Bronchial epithelial cell (primary cell): ENCODE results near the gene THUMPD3. TPM values are rescaled to one million over a fixed set of nuclear protein-coding genes. Genes with fewer than 3 reads are reported as not detected.
A peak's percentile ranks its signal among the peaks of the same experiment; 100 is the strongest.

Experiments used
- DNase-seq: peaks from one replicate; pipeline ENCODE4 v3.0.0-alpha.2; 2010; ENCODE audit warnings: low read depth
- FAIRE-seq: peaks from 2 replicates; lab custom pipeline; 2011; peaks lifted over from hg19 to GRCh38; lab: Jason Lieb, UNC
- H3K27me3 ChIP-seq: 2 replicates; pipeline ENCODE4 v1.5.1; 2011; ENCODE audit warnings: low read length; ENCODE audit not compliant: control insufficient read depth, insufficient read depth
- H3K36me3 ChIP-seq: 2 replicates; pipeline ENCODE4 v1.5.1; 2011; ENCODE audit warnings: low read length; ENCODE audit not compliant: control insufficient read depth, insufficient read depth
- H3K4me3 ChIP-seq: 2 replicates; pipeline ENCODE4 v1.5.1; 2011; ENCODE audit warnings: mild to moderate bottlenecking, low read depth, low read length, control low read depth
- CTCF ChIP-seq: IDR thresholded peaks from 2 replicates; pipeline ENCODE4 v1.5.1; 2011; ENCODE audit warnings: mild to moderate bottlenecking, moderate library complexity, low read length, control low read depth, inconsistent platforms; ENCODE audit not compliant: insufficient read depth, severe bottlenecking
- total RNA-seq: library from RNA; depleted of rRNA; stranded (reverse); fragments of >200 nt; gene quantifications from 2 replicates; pipeline ENCODE4 v1.2.1, GENCODE V29; 2014

THUMPD3 gene
- total RNA-seq, 1 donor from 2014 or later, result 68.2 TPM

GRCh38 chr3:9347887-9348286 is 15.0 kb upstream of the THUMPD3 start:
- Histone ChIP-seq H3K4me3 (no peak overlapping the region), H3K36me3 (no peaks in the 10 kb centered on the region), H3K27me3 (no peaks in the 10 kb centered on the region)
- FAIRE-seq (no peak), DNase-seq (peak; percentile 75)
- no peak for TF ChIP-seq CTCF

GRCh38 chr3:9349321-9350117 is 13.3 kb upstream of the THUMPD3 start:
- no peaks in the 10 kb centered on the region for H3K27me3 ChIP-seq
- no peaks in the 10 kb centered on the region for H3K36me3 ChIP-seq
- DNase-seq (peak; percentile 91), FAIRE-seq (no peak)
- H3K4me3 ChIP-seq, result no peak overlapping the region
- TF ChIP-seq CTCF, result no peak

- no peak for TF ChIP-seq CTCF
- FAIRE-seq, result no peak
- no peaks in the 10 kb centered on the region for H3K27me3 ChIP-seq
- H3K36me3 ChIP-seq, result no peaks in the 10 kb centered on the region
- no peak overlapping the region for H3K4me3 ChIP-seq
- DNase-seq, result peak; percentile 74
Observed at GRCh38 chr3:9351709-9352126, 11.1 kb upstream of the THUMPD3 start.

- Histone ChIP-seq H3K27me3 (no peaks in the 10 kb centered on the region), H3K36me3 (no peaks in the 10 kb centered on the region), H3K4me3 (no peak overlapping the region)
- TF ChIP-seq CTCF, result peak; percentile 83
- peak; percentile 71 for DNase-seq
- no peak for FAIRE-seq
Observed at GRCh38 chr3:9352917-9353752, 9.7 kb upstream of the THUMPD3 start.

- DNase-seq (no peak), FAIRE-seq (no peak)
- TF ChIP-seq CTCF, result no peak
- Histone ChIP-seq H3K36me3 (peaks cover 5% of the 10 kb centered on the region), H3K4me3 (no peak overlapping the region), H3K27me3 (no peaks in the 10 kb centered on the region)
Observed at GRCh38 chr3:9361691-9362388, 1.0 kb upstream of the THUMPD3 start.
